H1 (cell line): ENCODE results near the gene PRDM15. TPM values are rescaled to one million over a fixed set of nuclear protein-coding genes. Genes with fewer than 3 reads are reported as not detected.

Source experiments
- CHD2 ChIP-seq: IDR thresholded peaks from 2 replicates; pipeline ENCODE4 v1.6.1; 2012; ENCODE audit warnings: low read length, improper control_type of control experiment
- E2F6 ChIP-seq: IDR thresholded peaks from 2 replicates; pipeline ENCODE4 v1.6.1; 2012; ENCODE audit warnings: inconsistent platforms
- EZH2 ChIP-seq: fragments of 200-600 bp; sonication (generic); IDR thresholded peaks from 2 replicates; pipeline ENCODE4 v1.7.1; 2012; ENCODE audit warnings: low read depth, mild to moderate bottlenecking, moderate library complexity, low read length, inconsistent platforms; ENCODE audit not compliant: severe bottlenecking
- FOSL1 ChIP-seq: IDR thresholded peaks from 2 replicates; pipeline ENCODE4 v1.6.1; 2011; ENCODE audit warnings: mild to moderate bottlenecking, low read depth, low read length, moderate library complexity; ENCODE audit not compliant: insufficient read depth
- HDAC6 ChIP-seq: IDR thresholded peaks from one replicate; pipeline ENCODE4 v1.7.1; 2012; ENCODE audit warnings: low read depth, mild to moderate bottlenecking, inconsistent platforms, low read length, moderate library complexity
- TAF1 ChIP-seq: IDR thresholded peaks from 2 replicates; pipeline ENCODE4 v1.6.1; 2011; ENCODE audit warnings: mild to moderate bottlenecking, low read depth, low read length
- polyA plus RNA-seq, 7 experiments: library from polyadenylated mRNA; depleted of rRNA in 3 of 7; stranded (reverse) in 5 of 7; unstranded in 2 of 7; fragments of >200 nt in 5 of 7; fragments of 200-250 nt in 2 of 7; gene quantifications; 1 replicate in 5 of 7; 2 replicates in 1 of 7; 4 replicates in 1 of 7; pipeline versions ENCODE4 v1.2.1 to v1.2.3, GENCODE V29; 2011 to 2013; ENCODE audit warnings: missing spikeins in 2 of 7, mixed read lengths in 2 of 7
- total RNA-seq: library from RNA; stranded (reverse); fragmentation: NEBNext Ultra II Directional; extraction: Animal tissue kit (Norgen Biotek cat#: 25700); gene quantifications from 2 replicates; pipeline ENCODE4 v1.2.1, GENCODE V29; 2021
- TF ChIP-seq, protein P1 (sequence below): IDR thresholded peaks from 2 replicates; pipeline ENCODE4 v1.6.1; 2011; ENCODE audit warnings: low read length, improper control_type of control experiment

Gene PRDM15
- total and polyA plus RNA-seq, 2 of the 8 experiments (the other 6 are each of a cell fraction or from before 2014, with no cell fraction given), result 9.7 to 10.5 TPM

DNA sequence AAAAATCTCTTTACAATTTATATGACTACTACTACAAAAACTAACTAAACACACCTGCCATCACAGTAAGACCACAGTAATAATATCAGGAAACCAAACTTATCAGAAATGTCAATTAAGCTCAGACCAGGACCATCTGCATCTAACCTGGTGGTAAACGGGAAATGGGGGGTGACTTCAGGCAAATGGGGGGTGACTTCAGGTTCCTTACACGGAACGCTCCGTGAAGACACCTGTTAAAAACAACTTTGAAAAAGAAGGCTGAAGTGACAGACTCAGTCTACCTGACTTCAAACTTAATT is 15.8 kb downstream of the PRDM15 start (continued):
- TF ChIP-seq HDAC6, result no peak
- TF ChIP-seq CHD2, result no peak
- TF ChIP-seq EZH2, result no peak
- TF ChIP-seq E2F6, result no peak
- TF ChIP-seq, protein P1, sequence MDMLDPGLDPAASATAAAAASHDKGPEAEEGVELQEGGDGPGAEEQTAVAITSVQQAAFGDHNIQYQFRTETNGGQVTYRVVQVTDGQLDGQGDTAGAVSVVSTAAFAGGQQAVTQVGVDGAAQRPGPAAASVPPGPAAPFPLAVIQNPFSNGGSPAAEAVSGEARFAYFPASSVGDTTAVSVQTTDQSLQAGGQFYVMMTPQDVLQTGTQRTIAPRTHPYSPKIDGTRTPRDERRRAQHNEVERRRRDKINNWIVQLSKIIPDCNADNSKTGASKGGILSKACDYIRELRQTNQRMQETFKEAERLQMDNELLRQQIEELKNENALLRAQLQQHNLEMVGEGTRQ, result no peak
- TF ChIP-seq TAF1, result no peak
- TF ChIP-seq FOSL1, result no peak
